NCI-H128 (cell line): ENCODE data around the gene ZNF639.

Experiments used
- DNase-seq: peaks from one replicate; lab custom pipeline; 2025; ENCODE audit not compliant: unreplicated experiment; lab: John Stamatoyannopoulos, UW

Gene ZNF639

DNA sequence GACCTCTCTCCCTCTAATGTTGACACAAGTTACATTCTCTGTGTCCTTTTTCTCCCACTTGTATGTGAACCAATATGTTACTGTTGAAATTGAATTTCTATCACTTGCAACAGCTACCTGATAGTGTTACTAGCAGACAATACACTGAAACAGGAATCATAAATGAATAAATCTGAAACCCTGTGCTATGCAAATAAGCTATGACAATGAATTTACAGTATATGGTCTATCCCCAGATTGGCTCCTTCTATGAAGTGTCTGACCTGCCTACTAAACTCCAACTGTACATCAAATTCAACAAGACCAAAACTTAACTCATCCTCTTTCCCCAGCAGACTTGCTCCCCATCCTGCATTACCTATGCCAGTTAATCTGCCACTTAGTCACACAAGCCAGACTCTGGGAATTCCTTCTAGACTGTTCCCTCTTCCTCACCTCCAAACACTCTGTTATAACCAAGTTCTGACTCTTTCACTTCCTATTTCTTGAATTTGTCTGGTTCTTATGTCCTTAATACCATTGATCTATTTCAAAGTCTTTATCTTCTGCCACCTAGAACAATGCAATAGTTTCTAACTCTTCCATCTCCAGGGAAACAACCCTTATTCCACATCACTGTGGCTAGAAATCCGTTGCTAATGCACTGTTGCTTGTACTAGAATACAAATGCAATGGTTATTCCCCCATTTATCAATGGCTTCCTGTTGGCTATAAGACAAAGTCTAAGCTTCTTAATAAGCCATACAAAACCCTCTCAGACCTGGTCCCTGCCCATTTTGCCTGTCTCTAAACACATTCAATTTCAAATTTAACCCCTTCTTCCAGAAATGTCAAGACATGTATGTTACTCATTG is 13.4 kb upstream of the ZNF639 start:
- DNase-seq = no peak

DNA sequence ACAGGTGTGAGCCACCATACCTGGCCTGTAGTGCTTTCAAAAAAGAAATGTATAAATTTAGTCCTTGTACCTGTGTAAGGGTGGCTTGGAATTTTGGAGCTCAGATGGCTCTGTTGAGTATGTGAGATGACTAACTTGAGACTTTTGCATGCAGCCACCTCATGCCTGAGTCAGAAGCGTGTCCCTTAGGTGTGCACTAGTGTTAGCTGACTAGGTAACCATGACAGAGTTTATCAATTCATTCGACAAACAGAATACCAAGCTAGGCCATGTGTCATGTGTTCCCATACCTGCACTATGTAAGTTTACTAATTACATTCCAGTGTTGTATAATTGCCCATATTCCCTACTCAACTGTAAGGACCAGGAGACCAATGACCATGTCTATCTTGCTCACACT is 4.0 kb upstream of the ZNF639 start:
- DNase-seq = no peak

DNA sequence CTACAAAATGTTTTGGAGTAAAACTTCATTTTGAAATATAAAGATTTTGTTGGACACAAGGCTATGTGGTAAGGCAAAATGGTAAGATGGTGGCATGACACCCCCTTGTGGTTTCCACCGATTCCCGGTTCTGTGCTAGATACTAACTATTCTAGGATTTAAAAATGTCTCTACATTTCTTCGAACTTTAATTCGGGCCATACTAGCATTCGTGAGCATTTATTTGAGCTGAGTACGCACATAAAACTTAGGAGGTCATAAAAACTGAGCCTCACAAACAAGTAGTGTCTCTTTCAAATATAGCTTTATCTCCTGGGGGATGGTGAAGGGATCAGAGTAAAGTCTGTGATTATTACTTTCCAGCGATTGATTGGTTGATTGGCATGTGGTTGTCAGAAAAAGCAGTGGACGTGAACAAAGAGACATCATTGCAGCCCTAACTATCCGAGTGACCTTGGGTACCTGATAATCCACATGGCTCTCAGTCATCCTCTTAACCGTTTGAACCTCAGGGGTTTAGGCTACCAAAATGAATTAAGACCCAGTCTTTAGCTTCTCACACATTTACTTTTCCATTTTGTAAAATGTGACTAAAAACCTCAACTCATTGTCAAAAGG is 1.1 kb upstream of the ZNF639 start:
- no peak for DNase-seq

DNA sequence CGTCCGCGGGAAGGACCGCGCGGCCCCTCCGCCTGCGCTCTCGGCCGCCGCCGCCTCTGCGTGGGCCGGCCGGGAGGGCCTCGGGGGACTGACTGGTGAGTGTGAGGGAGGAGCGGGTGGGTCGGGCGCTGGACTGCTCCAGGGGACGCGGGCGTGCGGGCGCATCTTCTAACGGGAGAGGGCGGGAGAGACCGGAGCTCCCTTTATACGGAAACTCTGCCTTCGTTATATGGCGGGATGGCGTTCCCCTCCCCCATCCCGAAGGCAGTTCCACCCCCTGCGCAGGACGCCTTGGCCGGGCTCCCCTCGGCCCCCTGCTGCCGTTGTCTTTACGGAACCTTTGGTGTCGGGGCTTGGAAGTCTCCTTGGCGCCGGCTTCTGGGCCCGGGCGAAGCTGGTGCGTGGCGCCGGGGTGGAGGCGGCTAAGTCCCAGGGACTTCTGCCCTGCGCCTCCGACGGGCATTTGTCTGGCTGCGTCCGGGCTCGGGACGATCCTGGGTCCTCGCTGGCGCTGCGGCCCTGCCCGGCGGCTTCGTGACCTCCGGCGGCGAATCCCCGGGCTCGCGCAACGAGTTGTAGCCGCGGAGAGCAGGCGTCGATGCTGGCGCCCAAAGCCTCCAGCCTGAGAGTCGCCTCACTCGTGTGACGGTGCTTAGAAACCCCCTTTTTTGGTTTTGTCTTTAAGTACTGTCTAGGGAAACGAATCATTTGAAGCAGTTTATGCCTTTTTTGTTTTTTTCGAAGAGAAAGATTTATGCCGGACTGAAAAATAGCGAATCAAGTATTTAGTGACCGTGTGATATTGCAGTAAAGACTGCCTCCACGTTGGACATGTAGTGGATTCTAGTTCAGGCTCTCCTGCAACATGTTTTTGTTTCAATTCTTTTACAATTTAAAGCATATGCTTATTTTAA is 623 bp downstream of the ZNF639 start:
- DNase-seq = no peak

DNA sequence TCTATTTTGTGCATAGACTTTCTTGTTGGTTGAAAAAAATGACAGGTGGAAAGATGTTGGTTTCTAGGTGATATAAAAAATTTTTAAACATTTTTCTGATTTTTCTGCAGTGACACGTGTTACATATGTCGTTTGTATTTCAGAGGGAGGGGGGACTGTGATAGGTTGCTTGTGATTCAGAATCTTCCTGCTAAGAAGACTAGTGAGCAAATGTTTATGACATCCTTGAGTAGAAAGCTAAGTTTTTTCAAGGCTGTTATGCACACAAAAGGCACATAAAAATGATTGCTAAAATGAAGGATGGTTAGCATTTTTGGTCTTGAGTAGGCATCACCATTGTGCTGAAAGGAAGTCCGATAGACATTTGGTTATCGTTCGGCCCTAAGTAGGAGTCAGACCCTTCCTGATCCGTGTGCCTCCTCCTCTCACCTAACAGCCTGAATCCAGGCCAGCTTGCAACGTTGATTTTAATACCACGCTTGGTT is 1.5 kb downstream of the ZNF639 start:
- DNase-seq = no peak

DNA sequence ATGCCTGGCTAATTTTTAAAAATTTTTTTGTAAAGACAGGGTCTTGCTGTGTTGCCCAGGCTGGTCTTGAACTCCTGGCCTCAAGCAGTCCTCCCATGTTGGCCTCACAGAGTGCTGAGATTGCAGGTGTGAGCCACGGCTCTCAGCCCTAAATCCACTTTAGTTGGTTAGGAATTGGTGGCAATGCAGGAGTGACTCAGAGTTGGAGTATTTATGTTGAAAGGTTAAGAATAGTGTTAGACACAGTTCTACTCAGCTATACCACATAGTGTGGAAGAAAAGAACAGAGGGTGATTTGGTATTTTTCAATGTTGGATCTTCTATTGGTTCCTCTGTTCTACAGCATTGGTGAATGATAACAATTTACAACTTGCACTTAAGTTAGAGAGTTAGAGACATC is 7.6 kb downstream of the ZNF639 start:
- no peak for DNase-seq

DNA sequence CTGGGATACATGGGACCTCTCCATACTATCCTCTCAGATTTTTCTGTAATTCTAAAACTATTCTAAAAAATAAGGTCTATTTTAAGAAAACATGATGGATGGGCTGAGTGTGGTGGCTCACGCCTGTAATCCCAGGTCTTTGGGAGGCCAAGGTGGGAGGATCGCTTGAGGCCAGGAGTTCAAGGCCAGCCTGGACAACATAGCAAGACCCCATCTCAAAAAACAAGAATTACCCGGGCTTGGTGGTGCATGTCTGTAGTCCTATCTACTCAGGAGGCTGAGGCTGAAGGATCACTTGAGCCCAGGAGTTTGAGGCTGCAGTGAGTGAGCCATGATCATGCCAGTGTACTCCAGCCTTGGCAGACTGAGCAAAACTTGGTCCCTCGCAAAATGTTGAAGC is 9.4 kb downstream of the ZNF639 start:
- DNase-seq = no peak

DNA sequence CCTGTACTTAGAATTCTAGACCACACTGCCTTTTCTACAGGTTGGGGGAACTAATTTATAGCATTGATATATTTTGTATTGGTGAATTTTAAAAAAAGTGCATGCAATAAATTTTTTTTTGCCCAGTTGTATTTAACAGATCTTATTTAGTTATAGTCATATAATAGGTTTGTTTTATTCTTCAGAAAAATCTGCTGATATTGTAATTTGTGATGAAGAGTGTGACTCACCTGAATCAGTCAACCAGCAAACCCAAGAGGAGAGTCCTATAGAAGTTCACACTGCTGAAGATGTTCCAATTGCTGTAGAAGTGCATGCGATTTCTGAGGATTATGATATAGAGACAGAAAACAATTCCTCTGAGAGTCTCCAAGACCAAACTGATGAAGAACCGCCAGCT is 10.3 kb downstream of the ZNF639 start:
- DNase-seq = no peak

DNA sequence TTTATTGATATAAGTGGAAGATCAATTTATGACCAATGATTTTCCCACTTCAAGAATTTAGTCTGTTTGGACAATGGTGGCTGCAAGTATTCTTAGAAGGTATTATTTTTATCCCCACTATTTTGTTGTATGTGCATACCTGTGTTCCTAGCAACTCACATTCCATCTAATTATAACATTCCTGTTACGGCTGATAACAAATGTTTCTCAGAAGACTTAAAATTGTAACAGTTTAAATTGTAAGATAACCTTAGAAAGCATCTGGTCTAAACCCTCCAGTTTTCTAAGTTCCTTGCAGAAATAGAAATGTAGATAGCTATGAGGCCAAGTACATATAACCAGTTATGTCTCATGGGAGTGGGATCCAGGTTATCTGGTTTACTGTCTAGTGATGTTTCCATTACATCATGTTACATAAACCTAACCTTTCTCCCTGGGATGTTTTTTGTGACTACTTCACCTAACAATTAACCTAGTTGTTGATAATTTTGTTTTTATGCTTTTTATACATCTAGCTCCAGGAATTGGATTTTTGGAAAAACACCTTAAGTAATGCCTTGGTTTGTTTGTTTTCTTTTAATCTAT is 13.6 kb downstream of the ZNF639 start:
- no peak for DNase-seq

DNA sequence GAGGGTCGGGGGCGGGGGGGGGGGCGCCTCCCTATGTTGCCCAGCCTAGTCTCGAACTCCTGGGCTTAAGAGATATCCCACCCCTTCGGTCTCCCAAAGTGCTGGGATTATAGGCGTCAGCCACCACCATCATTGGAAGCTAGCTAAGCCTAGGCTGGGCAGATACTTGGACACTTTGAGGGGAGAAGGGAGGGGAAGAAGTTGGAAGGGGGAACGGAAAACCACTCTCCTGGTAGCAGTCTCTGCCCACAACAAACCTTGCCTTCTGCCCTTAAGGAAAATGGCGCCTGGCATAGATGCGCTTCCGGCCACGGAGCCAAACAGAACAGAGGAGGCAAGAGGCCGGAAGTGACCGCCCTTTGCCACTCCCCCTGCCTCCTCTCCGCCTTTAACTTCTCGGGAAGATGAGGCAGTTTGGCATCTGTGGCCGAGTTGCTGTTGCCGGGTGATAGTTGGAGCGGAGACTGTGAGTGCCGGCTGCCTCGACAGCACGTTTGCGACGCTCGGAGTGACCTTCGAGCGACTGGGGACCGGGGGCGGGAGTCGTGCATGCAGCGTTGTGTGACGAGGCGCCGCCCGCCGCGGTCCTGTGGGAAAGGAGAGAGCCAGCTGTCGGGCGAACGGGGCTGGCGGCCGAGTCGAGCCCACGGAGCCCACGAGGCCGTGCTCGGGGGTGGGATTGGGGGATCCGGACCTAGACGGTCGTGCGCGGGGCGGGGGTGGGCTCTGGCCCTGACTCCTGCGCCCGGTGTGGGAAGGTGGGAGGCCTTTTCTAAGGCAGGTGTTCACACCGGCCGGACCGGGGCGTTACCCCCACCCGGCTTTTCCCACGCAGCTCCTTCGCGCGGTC is 24.7 kb downstream of the ZNF639 start, which contains the start of gene MFN1:
Gene MFN1, plus strand, starts transcription at position 365 of the 850 bp plus-strand sequence. CDS start 1,143 bp downstream, outside the sequence.
- DNase-seq = peak; percentile 93

DNA sequence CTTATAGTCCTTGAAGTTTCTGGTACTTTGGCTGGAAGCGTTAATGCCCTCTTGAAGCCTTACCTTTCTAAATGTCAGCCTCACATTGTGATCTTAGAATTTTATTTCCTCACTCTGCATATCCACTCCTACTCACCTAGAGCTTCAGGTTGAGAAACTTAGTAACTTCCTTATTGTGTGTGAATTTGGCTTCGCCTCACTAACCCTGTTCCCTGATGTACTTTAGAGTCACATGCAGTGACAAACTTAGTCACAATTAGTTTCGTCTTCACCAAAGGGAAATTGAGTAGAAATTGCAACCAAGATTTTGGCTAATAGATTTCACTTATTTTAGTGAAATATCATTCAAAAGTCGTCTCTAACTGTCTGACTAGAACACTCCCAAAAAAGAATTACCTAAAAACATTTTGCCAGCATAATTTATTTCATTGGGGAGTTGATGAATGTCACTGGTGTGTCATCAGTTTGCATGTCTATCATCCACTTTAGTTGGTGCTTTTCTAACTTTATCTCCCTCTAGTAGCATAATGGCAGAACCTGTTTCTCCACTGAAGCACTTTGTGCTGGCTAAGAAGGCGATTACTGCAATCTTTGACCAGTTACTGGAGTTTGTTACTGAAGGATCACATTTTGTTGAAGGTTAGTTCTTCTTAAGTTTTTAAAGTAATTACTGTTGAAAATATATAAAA is 25.6 kb downstream of the ZNF639 start:
- no peak for DNase-seq

DNA sequence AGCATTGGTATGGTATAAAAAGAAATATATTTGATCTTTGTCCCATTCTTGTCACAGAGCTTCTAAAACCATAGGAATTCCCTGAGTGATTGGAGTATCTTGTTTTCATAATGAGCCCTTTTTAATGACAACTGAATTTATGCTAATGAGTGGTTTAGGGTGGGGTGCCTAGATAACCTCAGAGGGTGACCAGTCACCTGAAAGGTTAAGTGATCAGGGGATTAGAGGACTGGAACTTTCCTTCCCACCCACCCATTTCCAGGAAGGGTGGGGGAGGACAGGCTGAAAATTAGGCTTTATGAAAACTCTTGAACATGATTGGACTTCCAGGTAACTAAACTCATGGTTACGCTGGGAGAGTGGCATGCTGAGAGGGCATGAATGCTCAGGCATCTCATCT is 33.2 kb downstream of the ZNF639 start:
- DNase-seq = no peak

DNA sequence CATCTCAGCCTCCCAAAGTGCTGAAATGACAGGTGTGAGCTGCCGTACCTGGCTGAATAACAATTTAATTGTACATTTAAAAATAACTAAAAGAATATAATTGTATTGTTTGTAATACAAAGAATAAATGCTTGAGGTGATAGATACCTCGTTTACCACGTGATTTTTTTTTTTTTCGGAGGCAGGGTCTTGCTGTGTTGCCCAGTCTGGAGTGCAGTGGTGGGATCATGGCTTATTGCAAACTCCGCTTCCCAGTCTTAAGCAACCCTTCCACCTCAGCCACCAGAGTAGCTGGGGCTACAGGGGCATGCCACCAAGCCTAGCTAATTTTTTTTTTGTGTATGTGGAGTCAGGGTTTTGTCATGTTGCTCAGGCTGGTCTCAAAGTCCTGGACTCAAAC is 40.5 kb downstream of the ZNF639 start:
- no peak for DNase-seq

DNA sequence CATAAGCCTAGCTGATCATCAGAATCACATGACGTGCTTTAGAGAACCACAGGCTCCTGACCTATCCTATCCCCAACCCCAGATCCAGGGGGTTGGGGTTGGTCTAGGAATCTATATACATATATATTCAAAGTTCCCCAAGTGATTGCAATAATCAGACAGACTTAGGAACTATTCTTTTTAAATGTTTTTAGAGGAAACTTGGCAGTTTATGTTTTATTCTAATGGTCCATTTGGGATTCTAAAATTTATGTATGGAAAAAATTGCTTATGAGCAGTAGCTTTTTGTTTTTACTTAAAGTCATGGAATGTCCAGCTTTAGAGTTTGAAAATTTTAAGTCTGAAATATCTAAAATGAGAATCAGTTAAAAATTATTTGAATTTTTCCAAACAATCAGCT is 46.8 kb downstream of the ZNF639 start:
- no peak for DNase-seq

DNA sequence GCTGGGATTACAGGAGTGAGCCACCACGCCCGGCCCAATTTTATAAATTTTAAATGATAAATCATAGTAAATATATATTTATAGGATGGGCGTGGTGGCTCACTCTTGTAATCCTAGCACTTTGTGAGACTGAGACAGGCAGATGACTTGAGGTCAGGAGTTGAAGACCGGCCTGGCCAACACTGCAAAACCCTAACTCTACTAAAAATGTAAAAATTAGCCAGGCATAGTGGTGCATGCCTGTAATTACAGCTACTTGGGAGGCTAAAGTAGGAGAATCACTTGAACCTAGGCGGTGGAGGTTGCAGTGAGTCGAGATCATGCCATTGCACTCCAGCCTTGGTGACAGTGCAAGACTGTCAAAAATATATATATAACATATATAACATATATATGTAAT is 51.1 kb downstream of the ZNF639 start:
- DNase-seq = no peak

DNA sequence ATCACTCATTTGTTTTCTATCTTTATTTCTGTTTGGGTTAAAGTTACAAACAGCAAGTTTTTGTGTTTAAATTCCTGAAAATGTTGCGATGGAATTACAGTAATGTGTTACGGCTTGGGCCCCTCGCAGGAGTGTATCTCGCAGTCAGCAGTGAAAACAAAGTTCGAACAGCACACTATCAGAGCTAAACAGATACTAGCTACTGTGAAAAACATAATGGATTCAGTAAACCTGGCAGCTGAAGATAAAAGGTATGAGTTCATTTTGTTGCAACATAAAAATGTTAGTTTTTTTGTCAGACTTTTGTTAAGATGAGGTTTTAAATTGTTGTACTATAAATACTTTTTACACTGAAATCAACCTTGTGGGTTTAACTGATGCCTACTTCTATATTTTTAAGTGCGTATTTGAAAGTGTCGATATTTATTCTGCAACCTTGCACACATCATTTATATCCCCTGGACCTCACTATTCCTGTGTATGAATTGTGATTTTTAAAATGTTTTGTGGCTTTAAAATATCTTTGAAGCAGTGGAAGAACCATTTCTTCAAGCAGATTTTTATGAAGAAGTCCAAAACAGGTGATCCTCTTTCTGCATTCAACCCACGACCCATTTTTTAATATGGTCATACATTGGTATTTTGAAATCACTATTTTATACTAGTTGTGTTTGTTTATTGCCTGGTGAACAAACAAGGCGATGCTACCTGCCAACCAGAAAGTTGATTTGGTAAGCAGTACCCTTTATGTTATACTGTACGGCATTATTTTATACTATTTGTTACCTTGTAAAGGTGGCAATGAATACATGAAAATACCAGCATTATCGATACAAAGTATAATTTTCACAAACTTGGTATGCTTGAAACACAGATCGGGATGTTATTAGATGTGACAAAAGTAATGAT is 52.5 kb downstream of the ZNF639 start:
- no peak for DNase-seq

DNA sequence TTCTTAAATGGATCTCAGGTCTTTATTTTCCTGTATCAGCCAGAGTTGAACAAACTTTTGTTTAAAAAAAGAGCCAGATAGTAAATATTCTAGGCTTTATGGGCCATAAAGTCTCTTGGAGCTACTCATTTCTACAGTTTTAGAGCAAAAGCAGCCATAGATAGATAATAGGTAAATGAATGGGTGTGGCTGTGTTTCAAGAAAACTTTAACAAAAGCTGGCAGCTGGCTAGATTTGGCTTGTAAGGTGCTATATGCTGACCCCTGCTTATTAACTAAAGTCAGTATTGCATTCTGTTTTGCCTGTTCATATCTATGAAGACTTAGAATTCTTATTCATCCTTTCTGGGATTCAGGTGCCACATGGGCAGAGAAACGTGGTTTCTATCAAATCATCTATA is 53.6 kb downstream of the ZNF639 start:
- DNase-seq = no peak
